AG04450 (cell line): ENCODE measurements around the gene OSGEP. TPM values are rescaled to one million over a fixed set of nuclear protein-coding genes. Genes with fewer than 3 reads are reported as not detected.
A peak's percentile ranks its signal among the peaks of the same experiment; 100 is the strongest.

ENCODE experiments used
- CTCF ChIA-PET: fragments of 300-600, 350-600 bp; formaldehyde crosslinking; extraction: SDS; loops from one replicate; lab custom pipeline; 2022; ENCODE audit warnings: antibody characterized with exemption, inconsistent platforms; lab: Charles Lee
- POLR2A ChIA-PET: fragments of 350-600 bp; formaldehyde crosslinking; extraction: SDS; loops from one replicate; lab custom pipeline; 2021; ENCODE audit warnings: antibody characterized with exemption, inconsistent platforms; lab: Yijun Ruan, JAX
- DNase-seq: peaks from one replicate; pipeline ENCODE4 v3.0.0-alpha.2; 2011; ENCODE audit warnings: low read depth, low spot score
- H3K27ac ChIP-seq: one replicate; pipeline ENCODE4 v1.5.1; 2012; ENCODE audit warnings: low read depth, low read length, control low read depth
- H3K27me3 ChIP-seq: one replicate; pipeline ENCODE4 v1.6.0; 2012; ENCODE audit warnings: low read length; ENCODE audit not compliant: control insufficient read depth, insufficient read depth
- H3K4me3 ChIP-seq: 2 replicates; pipeline ENCODE4 v1.5.1; 2011; ENCODE audit warnings: mild to moderate bottlenecking, low read depth, low read length, control low read depth
- H3K9me3 ChIP-seq: 2 replicates; pipeline ENCODE4 v1.5.1; 2012; ENCODE audit warnings: low read length; ENCODE audit not compliant: control insufficient read depth, insufficient read depth
- polyA plus RNA-seq: library from polyadenylated mRNA; depleted of rRNA; stranded (reverse); fragments of >200 nt; gene quantifications from 2 replicates; pipeline ENCODE4 v1.2.3, GENCODE V29; 2011; rRNA removed
- small RNA-seq: library from RNA; depleted of rRNA; stranded (forward); fragments of <200 nt; gene quantifications from one replicate; pipeline ENCODE3, GENCODE V24; 2012; ENCODE audit warnings: low read depth; ENCODE audit not compliant: insufficient read length
- TF ChIP-seq, protein P1 (sequence below): IDR thresholded peaks from 2 replicates; pipeline ENCODE4 v1.5.1; 2011; ENCODE audit warnings: low read depth, low read length, control low read depth, inconsistent platforms

OSGEP gene
- polyA plus RNA-seq, 1 experiment: 29.2 TPM

DNA sequence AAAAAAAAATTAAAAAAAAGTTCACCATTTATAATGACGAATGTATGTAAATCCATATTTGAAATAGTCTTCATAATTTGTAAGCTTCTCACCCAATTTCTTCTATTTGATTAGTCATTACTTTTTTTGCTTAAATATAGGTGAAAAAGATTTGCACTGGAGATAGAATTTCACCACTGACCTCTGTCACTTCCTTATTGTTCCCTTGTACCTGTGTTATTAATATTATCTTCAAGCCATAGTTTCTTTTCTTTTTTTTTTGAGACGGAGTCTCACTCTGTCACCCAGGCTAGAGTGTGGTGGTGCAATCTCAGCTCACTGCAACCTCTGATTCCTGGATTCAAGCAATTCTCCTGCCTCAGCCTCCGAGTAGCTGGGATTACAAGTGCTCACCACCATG is 57.1 kb downstream of the OSGEP start:
- CTCF ChIA-PET: no interaction called here
- Histone ChIP-seq H3K27me3 (no peaks in the 10 kb centered on the region), H3K27ac (no peak overlapping the region), H3K9me3 (no peaks in the 10 kb centered on the region), H3K4me3 (no peak overlapping the region)
- TF ChIP-seq, protein P1, sequence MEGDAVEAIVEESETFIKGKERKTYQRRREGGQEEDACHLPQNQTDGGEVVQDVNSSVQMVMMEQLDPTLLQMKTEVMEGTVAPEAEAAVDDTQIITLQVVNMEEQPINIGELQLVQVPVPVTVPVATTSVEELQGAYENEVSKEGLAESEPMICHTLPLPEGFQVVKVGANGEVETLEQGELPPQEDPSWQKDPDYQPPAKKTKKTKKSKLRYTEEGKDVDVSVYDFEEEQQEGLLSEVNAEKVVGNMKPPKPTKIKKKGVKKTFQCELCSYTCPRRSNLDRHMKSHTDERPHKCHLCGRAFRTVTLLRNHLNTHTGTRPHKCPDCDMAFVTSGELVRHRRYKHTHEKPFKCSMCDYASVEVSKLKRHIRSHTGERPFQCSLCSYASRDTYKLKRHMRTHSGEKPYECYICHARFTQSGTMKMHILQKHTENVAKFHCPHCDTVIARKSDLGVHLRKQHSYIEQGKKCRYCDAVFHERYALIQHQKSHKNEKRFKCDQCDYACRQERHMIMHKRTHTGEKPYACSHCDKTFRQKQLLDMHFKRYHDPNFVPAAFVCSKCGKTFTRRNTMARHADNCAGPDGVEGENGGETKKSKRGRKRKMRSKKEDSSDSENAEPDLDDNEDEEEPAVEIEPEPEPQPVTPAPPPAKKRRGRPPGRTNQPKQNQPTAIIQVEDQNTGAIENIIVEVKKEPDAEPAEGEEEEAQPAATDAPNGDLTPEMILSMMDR: no peak
- POLR2A ChIA-PET: interaction anchor here (1.3 kb wide), 1 partner anchor 95 kb away, joined by 8 read pairs; no protein-coding TSS in a partner anchor
- no peak for DNase-seq

Small RNAs within 50 kb of the gene (small RNA-seq; reads per million reads assigned to genes)
- gene RNA5SP382: 4.3 reads per million, percentile 43 among the genes with 10 or more reads in this experiment

Other genes starting within 250 kb of the OSGEP start
- gene OR11H6, start 231.1 kb downstream of the OSGEP start, polyA plus RNA-seq: not detected in 2 replicates
- gene OR11H7, start 225.8 kb downstream of the OSGEP start, polyA plus RNA-seq: not detected in 2 replicates
- not detected in 2 replicates for gene OR11H4, start 215.5 kb downstream of the OSGEP start, polyA plus RNA-seq
- 20.0 and 23.5 TPM in 2 replicates for gene TTC5, start 148.9 kb downstream of the OSGEP start, polyA plus RNA-seq
- 54.2 and 69.2 TPM in 2 replicates for gene CCNB1IP1, start 121.5 kb downstream of the OSGEP start, polyA plus RNA-seq
- gene PARP2, start 111.2 kb downstream of the OSGEP start, polyA plus RNA-seq: 11.8 and 12.3 TPM in 2 replicates
- gene TEP1, start 41.3 kb downstream of the OSGEP start, polyA plus RNA-seq: 18.6 and 18.8 TPM in 2 replicates
- 0.06 and 0.09 TPM in 2 replicates for gene KLHL33, start 18.6 kb downstream of the OSGEP start, polyA plus RNA-seq
- 240 and 274 TPM in 2 replicates for gene APEX1, start 414 bp upstream of the OSGEP start, polyA plus RNA-seq
- 24.5 and 29.9 TPM in 2 replicates for gene PIP4P1, start 6.6 kb upstream of the OSGEP start, polyA plus RNA-seq
- gene PNP, start 14.6 kb upstream of the OSGEP start, polyA plus RNA-seq: 23.1 and 25.3 TPM in 2 replicates
- gene RNASE10, start 50.7 kb upstream of the OSGEP start, polyA plus RNA-seq: not detected in 2 replicates
- not detected in 2 replicates for gene RNASE9, start 106.2 kb upstream of the OSGEP start, polyA plus RNA-seq
- not detected in 2 replicates for gene RNASE11, start 133.2 kb upstream of the OSGEP start, polyA plus RNA-seq
- not detected in 2 replicates for gene RNASE12, start 136.6 kb upstream of the OSGEP start, polyA plus RNA-seq
- gene OR6S1, start 186.9 kb upstream of the OSGEP start, polyA plus RNA-seq: not detected in 2 replicates
- gene RNASE4, start 229.7 kb upstream of the OSGEP start, polyA plus RNA-seq: 15.8 and 19.0 TPM in 2 replicates
- gene ANG, start 234.0 kb upstream of the OSGEP start, polyA plus RNA-seq: 5.1 TPM in 2 replicates